Measurements from ENCODE around the gene MAP4K2. TPM values are rescaled to one million over a fixed set of nuclear protein-coding genes. Genes with fewer than 3 reads are reported as not detected.

MAP4K2 gene
- total RNA-seq, 1 donor from 2014 or later: 20.2 TPM

DNA sequence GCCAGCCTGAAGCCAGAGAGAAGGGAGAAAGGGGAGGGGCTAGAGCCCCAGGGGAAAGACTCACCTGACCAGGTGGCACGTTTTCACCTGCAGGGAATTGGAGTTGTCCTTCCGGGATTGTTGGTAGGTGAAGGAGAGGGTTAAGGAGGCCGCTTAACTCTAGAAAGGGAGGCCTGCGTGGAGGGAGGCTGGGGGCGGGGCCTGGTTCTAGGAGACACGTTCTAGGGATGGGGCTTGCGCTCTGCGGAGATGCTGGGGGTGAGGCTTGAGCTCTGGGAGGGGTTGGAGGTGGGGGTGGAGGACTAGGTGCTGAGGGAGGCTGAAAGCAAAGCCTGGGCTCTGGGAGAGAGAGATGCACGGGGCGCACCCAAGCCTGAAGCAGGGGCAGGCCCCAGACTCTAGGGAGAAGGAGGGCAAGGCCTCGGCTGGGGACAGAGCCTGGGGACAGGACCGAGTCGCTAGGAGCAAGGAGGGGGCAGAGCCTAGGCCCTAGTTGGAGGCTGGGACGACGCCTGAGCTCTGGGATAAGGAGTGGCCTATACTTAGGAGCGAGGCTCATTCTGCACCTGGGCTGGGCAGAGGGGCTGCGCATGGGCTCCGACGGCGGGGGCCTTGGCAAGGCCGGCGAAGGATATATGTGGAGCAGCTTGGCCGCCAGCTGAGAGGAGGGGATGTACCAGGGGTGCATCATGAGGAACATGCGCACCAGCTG, 61.5 kb downstream of the MAP4K2 start:
- Mint-ChIP-seq H3K9me3 (no peaks in the 10 kb centered on the region), H3K27me3 (peaks cover 63% of the 10 kb centered on the region), H3K4me3 (peak overlapping the region; percentile 77), H3K36me3 (no peaks in the 10 kb centered on the region), H3K27ac (no peak overlapping the region), H3K4me1 (ENCODE audit: unreplicated experiment) (peaks cover 7% of the 10 kb centered on the region)
- no peak for DNase-seq (ENCODE audit: extremely low spot score, unreplicated experiment)
- TF ChIP-seq, protein P1, sequence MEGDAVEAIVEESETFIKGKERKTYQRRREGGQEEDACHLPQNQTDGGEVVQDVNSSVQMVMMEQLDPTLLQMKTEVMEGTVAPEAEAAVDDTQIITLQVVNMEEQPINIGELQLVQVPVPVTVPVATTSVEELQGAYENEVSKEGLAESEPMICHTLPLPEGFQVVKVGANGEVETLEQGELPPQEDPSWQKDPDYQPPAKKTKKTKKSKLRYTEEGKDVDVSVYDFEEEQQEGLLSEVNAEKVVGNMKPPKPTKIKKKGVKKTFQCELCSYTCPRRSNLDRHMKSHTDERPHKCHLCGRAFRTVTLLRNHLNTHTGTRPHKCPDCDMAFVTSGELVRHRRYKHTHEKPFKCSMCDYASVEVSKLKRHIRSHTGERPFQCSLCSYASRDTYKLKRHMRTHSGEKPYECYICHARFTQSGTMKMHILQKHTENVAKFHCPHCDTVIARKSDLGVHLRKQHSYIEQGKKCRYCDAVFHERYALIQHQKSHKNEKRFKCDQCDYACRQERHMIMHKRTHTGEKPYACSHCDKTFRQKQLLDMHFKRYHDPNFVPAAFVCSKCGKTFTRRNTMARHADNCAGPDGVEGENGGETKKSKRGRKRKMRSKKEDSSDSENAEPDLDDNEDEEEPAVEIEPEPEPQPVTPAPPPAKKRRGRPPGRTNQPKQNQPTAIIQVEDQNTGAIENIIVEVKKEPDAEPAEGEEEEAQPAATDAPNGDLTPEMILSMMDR (conservative IDR thresholded peaks at IDR 0.05): no peak

DNA sequence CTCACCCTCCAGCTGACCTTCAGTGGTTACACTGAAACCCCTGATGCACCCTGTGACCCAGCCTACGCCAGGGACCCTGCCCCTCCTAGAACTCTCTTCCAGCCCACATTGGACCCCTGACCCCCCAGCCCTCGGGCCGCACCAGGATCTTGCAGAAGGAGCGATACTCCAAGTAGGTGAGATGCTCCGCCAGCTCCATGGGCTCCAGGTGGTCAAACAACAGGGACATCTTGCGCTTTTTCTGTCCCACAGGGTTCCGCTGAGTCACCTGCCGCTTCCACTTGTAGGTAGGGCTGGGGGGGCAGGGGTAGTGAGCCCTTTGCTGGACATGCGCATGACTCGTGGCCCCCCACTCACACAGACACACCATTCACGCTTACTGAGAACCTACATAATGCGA, 63.1 kb downstream of the MAP4K2 start:
- Mint-ChIP-seq H3K27ac (no peak overlapping the region), H3K27me3 (peaks cover 60% of the 10 kb centered on the region), H3K4me1 (ENCODE audit: unreplicated experiment) (peaks cover 7% of the 10 kb centered on the region), H3K4me3 (no peak overlapping the region), H3K36me3 (no peaks in the 10 kb centered on the region), H3K9me3 (no peaks in the 10 kb centered on the region)
- TF ChIP-seq, protein P1 (conservative IDR thresholded peaks at IDR 0.05): no peak
- no peak for DNase-seq (ENCODE audit: extremely low spot score, unreplicated experiment)

DNA sequence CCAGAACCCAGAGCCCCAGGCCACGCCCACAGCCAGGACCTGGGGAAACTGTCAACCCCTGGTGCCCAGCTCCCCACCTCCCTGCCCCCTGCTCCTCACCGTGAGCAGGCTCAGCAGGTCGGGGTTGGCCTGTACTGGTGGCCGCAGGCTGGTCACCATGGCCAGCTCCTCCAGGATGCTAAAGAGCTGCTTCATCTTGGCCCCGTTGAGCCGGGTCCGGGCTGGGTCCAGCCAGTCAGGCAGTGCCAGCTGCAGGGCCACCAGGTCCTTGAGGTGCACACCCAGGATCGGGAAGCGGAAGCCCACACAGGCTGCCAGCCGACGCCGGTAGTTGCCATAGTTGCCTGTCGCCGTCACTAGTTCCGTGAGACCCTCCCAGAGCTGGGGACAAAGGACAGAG, 66.4 kb downstream of the MAP4K2 start:
- TF ChIP-seq, protein P1 (conservative IDR thresholded peaks at IDR 0.05): no peak
- H3K4me3 Mint-ChIP-seq: no peak overlapping the region
- no peaks in the 10 kb centered on the region for H3K9me3 Mint-ChIP-seq
- H3K36me3 Mint-ChIP-seq: no peaks in the 10 kb centered on the region
- peaks cover 48% of the 10 kb centered on the region for H3K27me3 Mint-ChIP-seq
- no peak overlapping the region for H3K27ac Mint-ChIP-seq
- H3K4me1 Mint-ChIP-seq (ENCODE audit: unreplicated experiment): no peaks in the 10 kb centered on the region
- no peak for DNase-seq (ENCODE audit: extremely low spot score, unreplicated experiment)

DNA sequence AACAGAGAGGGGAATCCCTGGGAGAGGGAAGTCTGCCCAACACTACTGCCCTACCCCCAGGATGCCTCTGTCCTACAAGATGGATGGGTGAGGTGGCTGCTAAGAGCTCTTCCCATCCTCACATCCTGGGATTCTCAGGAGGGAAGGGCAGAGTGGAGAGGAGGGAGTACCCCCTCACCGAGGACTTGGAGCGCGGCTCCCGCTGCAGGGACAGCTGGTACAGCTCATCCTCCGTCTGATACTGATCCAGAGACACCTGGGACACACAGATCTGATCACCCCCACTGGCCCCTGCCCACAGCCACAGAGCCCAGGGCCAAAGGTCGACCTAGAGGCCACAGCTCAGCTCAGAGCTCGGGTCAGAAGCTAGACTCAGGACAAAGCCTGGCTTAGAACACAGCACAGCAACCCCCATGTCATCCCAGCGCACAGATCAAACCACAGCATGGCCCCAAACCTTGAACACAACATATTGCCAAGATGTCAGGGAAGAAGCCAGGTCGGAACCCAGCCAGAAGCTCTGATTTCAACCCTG, 67.2 kb downstream of the MAP4K2 start:
- H3K27me3 Mint-ChIP-seq: peaks cover 40% of the 10 kb centered on the region
- TF ChIP-seq, protein P1 (conservative IDR thresholded peaks at IDR 0.05): no peak
- no peaks in the 10 kb centered on the region for H3K9me3 Mint-ChIP-seq
- H3K4me3 Mint-ChIP-seq: no peak overlapping the region
- H3K4me1 Mint-ChIP-seq (ENCODE audit: unreplicated experiment): no peaks in the 10 kb centered on the region
- no peak overlapping the region for H3K27ac Mint-ChIP-seq
- no peaks in the 10 kb centered on the region for H3K36me3 Mint-ChIP-seq
- no peak for DNase-seq (ENCODE audit: extremely low spot score, unreplicated experiment)

Other genes with a start within 250 kb of the MAP4K2 start
- 0.59 and 0.65 TPM in 2 replicates for gene SLC22A11, start 247.3 kb downstream of the MAP4K2 start, total RNA-seq (ENCODE audit: low replicate concordance)
- gene SLC22A12, start 212.0 kb downstream of the MAP4K2 start, total RNA-seq (ENCODE audit: low replicate concordance): not detected in 2 replicates
- 12.7 and 22.1 TPM in 2 replicates for gene NRXN2, start 80.0 kb downstream of the MAP4K2 start, total RNA-seq (ENCODE audit: low replicate concordance)
- gene RASGRP2, start 59.1 kb downstream of the MAP4K2 start, total RNA-seq (ENCODE audit: low replicate concordance): 3.0 and 11.7 TPM in 2 replicates
- 2.0 and 239 TPM in 2 replicates for gene PYGM, start 43.2 kb downstream of the MAP4K2 start, total RNA-seq (ENCODE audit: low replicate concordance)
- gene SF1, start 24.7 kb downstream of the MAP4K2 start, total RNA-seq (ENCODE audit: low replicate concordance): 315 and 450 TPM in 2 replicates
- 35.5 and 50.6 TPM in 2 replicates for gene MEN1, start 7.3 kb upstream of the MAP4K2 start, total RNA-seq (ENCODE audit: low replicate concordance)
- 20.1 and 47.7 TPM in 2 replicates for gene CDC42BPG, start 41.4 kb upstream of the MAP4K2 start, total RNA-seq (ENCODE audit: low replicate concordance)
- 86.6 and 121 TPM in 2 replicates for gene EHD1, start 75.4 kb upstream of the MAP4K2 start, total RNA-seq (ENCODE audit: low replicate concordance)
- 26.8 and 30.8 TPM in 2 replicates for gene ATG2A, start 114.0 kb upstream of the MAP4K2 start, total RNA-seq (ENCODE audit: low replicate concordance)
- 14.8 and 19.4 TPM in 2 replicates for gene PPP2R5B, start 121.5 kb upstream of the MAP4K2 start, total RNA-seq (ENCODE audit: low replicate concordance)
- gene GPHA2, start 132.7 kb upstream of the MAP4K2 start, total RNA-seq (ENCODE audit: low replicate concordance): 0.85 TPM in 1 of 2 replicates, not detected in the other
- not detected in 2 replicates for gene MAJIN, start 168.9 kb upstream of the MAP4K2 start, total RNA-seq (ENCODE audit: low replicate concordance)
- gene BATF2, start 193.8 kb upstream of the MAP4K2 start, total RNA-seq (ENCODE audit: low replicate concordance): 1.0 TPM in 2 replicates
- gene ARL2, start 210.9 kb upstream of the MAP4K2 start, total RNA-seq (ENCODE audit: low replicate concordance): 63.0 and 65.8 TPM in 2 replicates
- 21.3 and 25.3 TPM in 2 replicates for gene SNX15, start 224.2 kb upstream of the MAP4K2 start, total RNA-seq (ENCODE audit: low replicate concordance)
- gene SAC3D1, start 238.0 kb upstream of the MAP4K2 start, total RNA-seq (ENCODE audit: low replicate concordance): 16.7 and 21.9 TPM in 2 replicates

Data from type B pancreatic cell (in vitro differentiated cells).